ENCODE data around the gene B4GALNT4.
"Not testable (repeated sequence)": the region's sequence is repeated elsewhere in the genome, so short reads cannot be mapped to it uniquely, and the experiment has no call there.

B4GALNT4 gene, protein sequence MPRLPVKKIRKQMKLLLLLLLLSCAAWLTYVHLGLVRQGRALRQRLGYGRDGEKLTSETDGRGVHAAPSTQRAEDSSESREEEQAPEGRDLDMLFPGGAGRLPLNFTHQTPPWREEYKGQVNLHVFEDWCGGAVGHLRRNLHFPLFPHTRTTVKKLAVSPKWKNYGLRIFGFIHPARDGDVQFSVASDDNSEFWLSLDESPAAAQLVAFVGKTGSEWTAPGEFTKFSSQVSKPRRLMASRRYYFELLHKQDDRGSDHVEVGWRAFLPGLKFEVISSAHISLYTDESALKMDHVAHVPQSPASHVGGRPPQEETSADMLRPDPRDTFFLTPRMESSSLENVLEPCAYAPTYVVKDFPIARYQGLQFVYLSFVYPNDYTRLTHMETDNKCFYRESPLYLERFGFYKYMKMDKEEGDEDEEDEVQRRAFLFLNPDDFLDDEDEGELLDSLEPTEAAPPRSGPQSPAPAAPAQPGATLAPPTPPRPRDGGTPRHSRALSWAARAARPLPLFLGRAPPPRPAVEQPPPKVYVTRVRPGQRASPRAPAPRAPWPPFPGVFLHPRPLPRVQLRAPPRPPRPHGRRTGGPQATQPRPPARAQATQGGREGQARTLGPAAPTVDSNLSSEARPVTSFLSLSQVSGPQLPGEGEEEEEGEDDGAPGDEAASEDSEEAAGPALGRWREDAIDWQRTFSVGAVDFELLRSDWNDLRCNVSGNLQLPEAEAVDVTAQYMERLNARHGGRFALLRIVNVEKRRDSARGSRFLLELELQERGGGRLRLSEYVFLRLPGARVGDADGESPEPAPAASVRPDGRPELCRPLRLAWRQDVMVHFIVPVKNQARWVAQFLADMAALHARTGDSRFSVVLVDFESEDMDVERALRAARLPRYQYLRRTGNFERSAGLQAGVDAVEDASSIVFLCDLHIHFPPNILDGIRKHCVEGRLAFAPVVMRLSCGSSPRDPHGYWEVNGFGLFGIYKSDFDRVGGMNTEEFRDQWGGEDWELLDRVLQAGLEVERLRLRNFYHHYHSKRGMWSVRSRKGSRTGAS

DNA sequence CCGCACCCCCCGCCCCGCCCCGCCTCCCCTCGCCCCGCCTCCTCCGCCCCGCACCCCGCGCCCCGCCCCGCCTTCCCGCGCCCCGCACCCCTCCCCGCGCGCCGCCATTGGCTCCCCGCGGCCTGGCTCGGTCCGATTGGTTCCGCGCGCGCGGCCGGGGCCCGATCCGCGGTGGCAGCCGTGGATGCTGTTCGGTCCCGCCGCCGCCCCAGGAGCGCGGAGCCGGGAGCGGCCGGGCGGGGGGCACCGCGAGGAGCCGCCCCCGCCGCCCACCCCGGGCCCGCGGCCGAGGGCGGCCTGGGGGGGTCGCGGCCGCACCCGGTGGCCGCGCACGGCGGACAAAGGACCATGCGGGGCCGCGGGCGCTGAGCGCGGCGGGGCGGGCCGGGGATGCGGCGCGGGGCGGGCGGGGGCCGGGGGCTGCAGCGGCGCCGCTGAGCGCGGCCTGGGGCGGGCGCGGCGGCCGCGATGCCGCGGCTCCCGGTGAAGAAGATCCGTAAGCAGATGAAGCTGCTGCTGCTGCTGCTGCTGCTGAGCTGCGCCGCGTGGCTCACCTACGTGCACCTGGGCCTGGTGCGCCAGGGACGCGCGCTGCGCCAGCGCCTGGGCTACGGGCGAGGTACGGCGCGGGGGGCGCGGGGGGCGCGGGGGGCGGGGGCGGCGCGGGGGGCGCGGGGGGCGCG lies at the start of gene B4GALNT4:
TSS of gene B4GALNT4 (plus strand) at position 164 of the 683 bp plus-strand sequence. CDS start at position 469, 305 bp downstream.
- no peak for DNase-seq (ENCODE audit: low read depth in 2 of 2, low spot score in 1 of 2)

DNA sequence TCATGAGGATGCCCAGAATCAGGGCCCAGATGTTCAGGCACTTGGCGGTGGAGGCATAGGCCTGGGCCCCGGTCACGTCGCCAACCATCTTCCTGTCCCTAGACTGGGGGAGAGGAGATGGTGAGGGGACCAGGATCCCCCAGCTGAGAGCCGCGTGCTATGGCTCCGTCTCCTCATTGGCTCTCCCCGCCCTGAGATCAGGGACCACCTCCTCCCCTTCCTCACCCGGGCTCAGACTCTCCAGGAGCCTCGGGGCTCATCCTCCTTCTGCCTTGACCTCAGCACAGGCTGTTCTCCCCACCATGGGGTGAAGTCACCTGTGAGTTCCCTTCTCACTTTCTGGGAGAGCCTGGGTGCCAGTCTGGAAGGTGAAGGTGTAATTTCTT lies 49.4 kb upstream of the B4GALNT4 start:
- not testable (repeated sequence) for DNase-seq (ENCODE audit: low read depth in 2 of 2, low spot score in 1 of 2)

DNA sequence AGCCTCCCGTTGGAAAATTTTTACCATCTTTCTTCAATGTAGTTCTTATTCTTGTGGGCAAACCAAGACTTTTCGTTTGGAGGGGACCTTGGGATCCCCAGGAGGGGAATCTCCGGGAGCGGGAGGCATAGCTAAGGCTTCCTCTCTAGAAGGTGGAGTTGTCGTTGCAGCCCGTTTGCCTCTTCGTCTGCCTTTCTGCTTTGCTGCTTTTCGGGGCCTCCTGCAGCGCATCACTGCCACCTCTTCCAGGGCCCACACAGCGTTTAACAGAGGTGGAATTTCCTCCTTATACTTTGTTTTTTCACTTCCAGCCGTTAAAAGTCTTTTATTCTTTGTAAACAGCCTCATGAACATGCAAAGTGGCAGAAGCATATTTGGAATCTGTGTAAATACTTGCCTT lies 45.1 kb upstream of the B4GALNT4 start:
- DNase-seq (ENCODE audit: low read depth in 2 of 2, low spot score in 1 of 2), result no peak

DNA sequence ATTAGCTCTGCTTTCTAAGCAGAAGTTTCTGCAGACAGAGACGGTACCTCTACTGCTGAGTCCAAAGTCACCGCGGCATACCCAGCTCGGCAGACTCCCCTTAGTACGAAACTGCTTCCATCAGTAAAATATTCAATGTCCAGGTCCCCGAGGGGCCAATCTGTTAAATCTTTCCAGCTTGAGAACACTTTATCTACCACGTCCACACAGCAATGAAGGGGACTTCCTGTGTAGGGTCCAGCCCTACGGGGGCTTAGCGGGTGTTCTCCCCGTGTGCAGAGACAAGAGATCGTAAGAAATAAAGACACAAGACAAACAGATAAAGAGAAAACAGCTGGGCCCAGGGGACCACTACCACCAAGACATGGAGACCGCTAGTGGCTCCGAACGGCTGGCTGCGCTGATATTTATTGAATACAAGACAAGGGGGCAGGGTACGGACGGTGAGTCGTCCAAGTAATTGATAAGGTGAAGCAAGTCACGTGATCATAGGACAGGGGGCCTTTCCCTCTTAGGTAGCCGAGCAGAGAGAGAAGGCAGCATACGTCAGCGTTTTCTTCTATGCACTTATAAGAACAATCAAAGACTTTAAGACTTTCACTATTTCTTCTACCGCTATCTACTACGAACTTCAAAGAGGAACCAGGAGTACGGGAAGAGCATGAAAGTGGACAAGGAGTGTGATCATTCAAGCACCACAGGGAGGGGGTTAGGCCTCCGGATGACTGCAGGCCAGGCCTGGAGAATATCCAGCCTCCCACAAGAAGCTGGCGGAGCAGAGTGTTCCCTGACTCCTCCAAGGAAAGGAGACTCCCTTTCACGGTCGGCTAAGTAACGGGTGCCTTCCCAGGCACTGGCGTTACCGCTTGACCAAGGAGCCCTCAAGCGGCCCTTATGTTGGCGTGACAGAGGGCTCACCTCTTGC lies 44.4 kb upstream of the B4GALNT4 start:
- not testable (repeated sequence) for DNase-seq (ENCODE audit: low read depth in 2 of 2, low spot score in 1 of 2)

DNA sequence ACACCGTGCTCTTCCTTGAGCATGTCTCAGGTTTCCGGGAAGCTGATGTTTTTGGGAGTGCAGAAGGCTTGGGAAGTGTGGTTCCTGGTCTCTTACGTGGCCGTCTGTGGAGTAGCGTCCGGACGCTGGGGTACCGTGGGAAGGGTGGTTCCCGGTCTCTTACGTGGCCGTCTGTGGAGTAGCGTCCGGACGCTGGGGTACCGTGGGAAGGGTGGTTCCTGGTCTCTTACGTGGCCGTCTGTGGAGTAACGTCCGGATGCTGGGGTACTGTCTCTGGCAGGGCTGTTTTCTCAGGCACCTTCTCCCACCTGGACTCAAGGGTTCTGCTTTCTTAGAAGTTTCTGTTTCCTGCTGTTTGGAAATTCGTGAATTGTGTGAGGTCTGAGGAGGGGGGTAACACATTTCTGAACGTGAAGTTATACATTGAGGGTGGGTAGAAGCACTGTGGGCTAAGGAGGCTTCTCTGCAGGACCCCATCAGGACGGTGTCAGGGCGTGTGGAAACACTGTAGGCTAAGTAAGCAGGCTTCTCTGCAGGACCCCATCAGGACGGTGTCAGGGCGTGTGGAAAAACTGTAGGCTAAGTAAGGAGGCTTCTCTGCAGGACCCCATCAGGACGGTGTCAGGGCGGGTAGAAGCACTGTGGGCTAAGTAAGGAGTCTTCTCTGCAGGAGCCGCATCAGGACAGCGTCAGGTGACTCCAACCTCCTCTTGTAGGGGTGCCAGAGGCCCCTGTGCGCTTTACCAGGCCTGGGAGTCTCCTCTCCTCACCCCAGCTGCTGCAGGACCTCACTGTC lies 43.3 kb upstream of the B4GALNT4 start:
- no peak for DNase-seq (ENCODE audit: low read depth in 2 of 2, low spot score in 1 of 2)

DNA sequence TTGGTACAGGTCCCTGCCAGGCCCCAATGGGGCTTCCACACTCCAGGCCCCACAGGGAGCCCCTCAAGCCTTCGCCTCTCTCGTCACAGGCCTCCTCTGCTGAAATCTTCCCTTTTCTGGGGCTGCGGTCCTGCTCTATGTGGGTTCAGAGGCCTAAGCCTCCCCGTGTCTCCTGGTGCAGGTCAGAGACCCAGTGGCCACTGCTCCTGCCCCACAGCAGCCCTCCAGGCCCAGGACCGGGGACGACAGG lies 42.8 kb upstream of the B4GALNT4 start:
- no peak for DNase-seq (ENCODE audit: low read depth in 2 of 2, low spot score in 1 of 2)

DNA sequence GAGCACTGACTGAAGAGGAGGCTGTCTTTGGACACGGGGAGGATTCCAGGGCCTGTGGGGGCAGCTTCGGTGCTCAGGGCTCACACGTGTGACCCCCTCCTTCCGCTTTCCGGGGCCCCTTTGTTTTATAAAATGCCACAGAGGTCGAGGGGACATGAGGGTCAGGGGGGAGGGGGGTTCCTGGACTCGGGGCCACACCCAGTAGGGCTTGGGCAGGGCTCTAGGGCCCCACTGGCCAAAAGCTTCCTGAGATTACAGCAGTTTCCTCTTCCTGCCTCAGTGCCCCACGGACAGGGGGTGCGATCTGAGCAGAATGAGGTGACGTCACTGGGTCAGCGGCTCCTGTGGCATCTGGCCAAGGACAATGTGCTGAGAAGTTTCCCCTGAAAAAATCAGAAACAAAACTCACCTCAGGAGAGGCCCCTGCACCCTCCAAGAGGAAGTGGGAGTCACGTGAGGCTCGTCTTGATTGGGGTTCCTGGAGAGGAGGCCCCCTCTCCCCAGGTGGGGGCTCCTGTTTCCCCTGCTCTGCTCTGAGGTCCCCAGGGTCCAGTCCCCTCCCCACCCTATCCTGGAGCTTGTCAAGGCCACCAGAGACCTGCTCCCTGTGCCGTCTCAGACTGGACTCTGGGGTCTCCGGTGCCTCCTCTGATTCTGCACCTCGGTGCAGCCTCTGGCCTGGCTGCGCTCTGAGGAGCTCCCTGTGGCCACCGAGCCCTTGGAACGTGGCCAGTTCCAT lies 42.3 kb upstream of the B4GALNT4 start:
- no peak for DNase-seq (ENCODE audit: low read depth in 2 of 2, low spot score in 1 of 2)

DNA sequence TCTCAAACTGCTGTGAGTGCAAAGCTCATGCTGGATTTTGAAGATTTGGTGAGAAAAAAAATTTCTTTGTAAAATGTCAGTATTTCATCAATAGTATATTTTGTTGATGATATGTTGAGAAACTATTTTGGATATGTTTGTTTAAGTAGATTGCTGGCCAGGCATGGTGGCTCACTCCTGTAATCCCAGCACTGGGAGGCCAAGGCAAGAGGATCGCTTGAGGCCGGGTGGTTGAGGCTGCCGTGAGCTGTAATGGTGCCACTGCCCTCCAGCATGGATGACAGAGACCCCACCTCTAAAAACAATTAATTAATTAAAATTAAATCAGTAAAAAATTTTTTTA lies 41.7 kb upstream of the B4GALNT4 start:
- no peak for DNase-seq (ENCODE audit: low read depth in 2 of 2, low spot score in 1 of 2)

DNA sequence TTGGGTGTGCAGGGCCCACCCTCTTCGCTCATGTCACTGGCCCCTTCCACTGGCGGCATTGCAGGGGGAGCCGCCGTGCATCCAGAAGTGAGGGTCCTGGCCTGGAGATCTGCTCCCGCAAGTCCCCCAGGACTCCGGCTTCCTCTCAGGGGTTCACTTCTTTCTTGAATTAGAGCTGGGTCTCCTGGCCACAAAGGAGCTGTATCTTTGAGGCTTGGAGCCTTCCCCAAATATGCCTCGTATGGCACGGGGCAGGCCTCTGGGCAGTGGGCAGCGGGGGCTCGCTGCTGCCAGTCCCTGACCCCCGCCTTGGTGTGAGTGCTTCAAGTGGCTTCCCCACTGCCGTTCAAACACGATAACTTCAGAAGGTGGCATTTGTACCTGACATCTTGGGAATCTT lies 41.3 kb upstream of the B4GALNT4 start:
- no peak for DNase-seq (ENCODE audit: low read depth in 2 of 2, low spot score in 1 of 2)

DNA sequence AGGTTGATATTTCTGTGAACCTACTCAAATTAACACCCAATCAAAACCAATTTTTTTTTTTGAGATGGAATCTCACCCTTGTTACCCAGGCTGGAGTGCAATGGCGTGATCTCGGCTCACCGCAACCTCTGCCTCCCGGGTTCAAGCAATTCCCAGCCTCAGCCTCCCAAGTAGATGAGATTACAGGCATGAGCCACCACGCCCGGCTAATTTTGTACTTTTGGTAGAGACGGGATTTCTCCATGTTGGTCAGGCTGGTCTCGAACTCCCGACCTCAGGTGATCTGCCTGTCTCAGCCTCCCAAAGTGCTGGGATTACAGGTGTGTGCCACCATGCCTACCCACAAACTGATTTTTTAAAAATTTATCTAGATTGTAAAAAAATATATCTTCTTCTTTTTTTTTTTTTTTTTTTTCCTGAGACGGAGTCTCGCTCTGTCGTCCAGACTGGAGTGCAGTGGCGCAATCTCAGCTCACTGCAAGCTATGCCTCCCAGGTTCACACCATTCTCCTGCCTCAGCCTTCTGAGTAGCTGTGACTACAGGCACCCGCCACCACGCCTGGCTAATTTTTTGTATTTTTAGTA lies 40.7 kb upstream of the B4GALNT4 start:
- not testable (repeated sequence) for DNase-seq (ENCODE audit: low read depth in 2 of 2, low spot score in 1 of 2)

DNA sequence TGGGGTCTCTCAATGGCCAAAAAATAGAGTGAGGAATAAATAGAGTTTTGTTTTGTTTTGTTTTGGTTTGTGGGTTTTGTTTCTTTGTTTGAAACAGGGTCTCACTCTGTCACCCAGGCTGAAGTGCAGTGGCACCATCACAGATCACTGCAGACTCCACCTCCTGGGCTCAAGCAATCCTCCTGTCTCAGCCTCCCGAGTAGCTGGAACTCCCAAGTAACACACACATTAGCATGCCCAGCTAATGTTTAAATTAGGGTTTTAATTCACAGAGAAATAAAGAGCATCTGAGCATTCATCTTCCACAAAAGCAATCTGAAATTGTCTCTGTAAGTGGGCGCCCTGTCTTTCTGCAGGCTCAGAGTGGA lies 39.4 kb upstream of the B4GALNT4 start:
- DNase-seq (ENCODE audit: low read depth in 2 of 2, low spot score in 1 of 2), result no peak

DNA sequence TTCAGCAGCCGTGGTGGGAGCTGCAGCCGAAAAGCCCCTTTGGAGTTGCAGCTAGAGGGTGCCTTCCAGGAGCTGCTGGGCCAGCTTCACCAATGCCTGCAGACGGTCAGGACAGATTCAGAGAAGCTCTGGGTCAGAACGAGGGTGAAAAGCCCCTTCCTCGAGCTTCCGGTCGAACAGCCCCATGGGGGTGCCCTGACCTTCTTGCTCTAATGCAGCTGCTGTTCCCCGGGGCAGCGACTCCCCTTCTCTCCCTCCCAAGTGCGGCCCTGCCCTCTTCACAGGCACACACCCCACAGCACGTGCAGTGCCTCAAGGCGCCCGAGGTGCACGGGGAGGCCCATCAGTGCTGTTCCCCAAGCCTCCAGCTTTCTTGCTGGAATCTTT lies 39.0 kb upstream of the B4GALNT4 start:
- DNase-seq (ENCODE audit: low read depth in 2 of 2, low spot score in 1 of 2), result no peak

DNA sequence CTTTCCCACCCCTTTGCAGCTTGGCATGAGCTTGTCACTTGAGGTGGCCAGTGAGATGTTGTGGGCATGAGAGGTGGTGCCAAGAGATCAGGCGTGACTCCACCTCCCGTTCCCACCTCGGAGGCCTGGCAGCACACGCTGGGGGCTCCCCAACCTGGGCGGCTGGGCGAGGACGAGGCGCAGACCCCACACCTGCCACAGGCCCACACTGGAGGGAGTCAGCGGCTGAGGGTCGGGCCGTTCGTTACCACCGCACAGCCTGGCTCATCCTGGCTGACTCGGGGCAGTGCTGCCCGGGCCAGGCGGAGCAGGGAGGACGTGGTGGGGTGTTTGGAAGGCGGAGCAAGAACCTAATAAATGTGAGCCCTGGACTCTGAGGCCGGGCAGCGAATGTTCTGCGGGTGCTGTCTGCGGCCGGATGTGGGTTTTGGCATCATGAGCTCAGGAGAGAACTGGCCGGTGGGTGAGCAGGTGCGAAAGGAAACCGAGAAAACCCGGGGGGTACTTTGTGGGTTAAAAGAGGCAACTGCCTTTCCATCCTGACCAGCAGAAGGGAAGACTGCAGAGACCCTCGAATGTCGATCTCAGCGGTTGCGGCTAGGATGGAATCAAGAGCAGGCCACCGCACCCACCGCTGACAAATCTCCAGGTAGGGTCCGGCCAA lies 38.5 kb upstream of the B4GALNT4 start:
- DNase-seq (ENCODE audit: low read depth in 2 of 2, low spot score in 1 of 2), result no peak

DNA sequence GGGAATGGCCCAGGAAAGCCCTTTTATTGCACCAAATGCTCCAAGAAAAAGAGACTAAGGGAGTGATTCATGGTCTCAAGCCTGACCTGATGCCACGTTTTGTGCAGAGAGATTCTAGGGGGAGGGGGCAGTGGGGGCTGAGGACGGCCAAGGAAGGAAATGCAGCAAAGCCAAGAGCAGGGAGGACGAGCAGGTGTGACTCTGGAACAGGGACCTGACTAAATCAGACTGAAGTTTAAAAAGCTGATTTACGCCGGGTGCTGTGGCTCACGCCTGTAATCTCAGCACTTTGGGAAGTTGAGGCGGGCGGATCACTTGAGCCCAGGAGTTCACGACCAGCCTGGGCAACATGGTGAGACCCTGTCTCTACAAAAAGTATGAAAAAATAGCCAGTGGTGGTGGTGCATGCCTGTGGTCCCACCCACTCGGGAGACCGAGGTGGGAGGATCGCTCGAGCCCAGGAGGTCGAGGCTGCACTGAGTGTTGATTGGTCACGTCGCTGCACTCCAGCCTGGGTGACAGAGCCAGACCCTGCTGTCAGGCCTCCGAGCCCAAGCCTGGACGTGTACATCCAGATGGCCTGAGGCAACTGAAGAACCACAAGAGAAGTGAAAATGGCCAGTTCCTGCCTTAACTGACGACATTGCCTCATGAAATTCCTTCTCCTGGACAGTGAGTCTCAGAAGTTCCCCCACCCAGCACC lies 37.8 kb upstream of the B4GALNT4 start:
- DNase-seq (ENCODE audit: low read depth in 2 of 2, low spot score in 1 of 2), result no peak

DNA sequence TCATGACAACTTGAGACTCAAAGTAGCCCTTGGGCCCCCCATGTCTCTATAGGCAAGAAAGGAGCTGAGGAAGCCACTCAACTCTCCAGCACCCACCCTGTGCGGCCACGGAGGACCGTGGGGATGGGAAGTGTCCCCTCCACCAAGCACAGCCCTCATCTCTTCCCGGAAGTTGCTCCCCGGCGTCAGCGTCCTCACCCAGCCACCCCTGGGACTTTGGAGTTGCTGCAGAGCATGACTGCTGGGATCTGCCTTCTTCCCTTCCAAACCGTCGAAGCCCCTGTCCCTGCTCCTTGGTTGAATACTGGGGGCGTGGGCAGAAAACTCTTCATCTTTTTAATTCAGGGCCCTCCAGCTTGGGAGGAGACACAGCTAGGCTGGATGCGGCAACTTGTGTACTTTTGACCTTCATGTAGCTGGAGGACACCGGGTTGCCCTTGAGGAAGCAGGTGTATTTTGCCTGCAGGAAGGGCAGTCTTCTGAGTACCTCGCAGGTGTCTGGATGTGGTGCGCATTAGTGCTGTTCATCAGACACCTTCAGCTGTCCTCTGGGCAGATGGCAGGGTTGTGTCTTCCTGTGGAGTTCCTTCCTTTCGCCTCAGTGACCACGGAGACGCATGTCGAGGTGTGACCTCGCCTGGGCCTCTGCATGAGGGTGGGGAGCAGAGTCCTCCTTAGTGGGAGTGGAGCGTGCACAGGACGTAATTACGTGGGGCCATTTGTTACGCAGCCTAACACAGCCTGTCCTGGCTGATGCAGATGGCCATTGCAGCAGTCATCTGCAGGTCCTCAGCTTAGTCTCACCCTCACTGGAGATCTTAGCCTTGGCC lies 36.4 kb upstream of the B4GALNT4 start:
- DNase-seq (ENCODE audit: low read depth in 2 of 2, low spot score in 1 of 2), result no peak

DNA sequence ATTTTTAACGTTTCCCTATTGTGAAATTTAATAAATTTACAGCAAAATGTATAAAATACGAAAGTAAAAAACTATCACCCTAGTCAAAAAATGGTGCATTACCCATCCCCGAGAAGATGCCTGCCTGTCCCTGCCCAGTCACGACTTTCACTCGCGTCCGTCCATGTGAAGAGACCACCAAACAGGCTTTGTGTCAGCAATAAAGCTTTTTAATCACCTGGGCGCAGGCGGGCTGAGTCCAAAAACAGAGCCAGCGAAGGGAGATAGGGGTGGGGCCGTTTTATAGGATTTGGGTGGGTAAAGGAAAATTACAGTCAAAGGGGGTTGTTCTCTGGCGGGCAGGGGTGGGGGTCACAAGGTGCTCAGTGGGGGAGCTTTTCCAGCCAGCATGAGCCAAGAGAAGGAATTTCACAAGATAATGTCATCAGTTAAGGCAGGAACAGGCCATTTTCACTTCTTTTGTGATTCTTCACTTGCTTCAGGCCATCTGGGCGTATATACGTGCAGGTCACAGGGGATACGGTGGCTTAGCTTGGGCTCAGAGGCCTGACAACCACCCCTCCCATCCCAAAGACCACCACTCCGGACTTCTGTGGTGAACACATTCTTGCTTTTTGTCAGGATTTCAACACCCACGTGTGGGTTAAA lies 35.6 kb upstream of the B4GALNT4 start:
- DNase-seq (ENCODE audit: low read depth in 2 of 2, low spot score in 1 of 2), result not testable (repeated sequence)
